Measurements from ENCODE around the gene C10orf90.

C10orf90 gene

GRCh38 chr10:126392068-126392467, 278.4 kb downstream of the C10orf90 start:
- H3K27me3 ChIP-seq (ENCODE audit: insufficient read depth, low read depth), result no peaks in the 10 kb centered on the region
- H3K4me2 ChIP-seq, result no peak overlapping the region
- H4K20me1 ChIP-seq (ENCODE audit: insufficient read depth), result no peaks in the 10 kb centered on the region
- H3K27ac ChIP-seq, result no peak overlapping the region
- H3K4me1 ChIP-seq (ENCODE audit: low read depth, poor library complexity, severe bottlenecking), result no peaks in the 10 kb centered on the region
- no peak overlapping the region for H3K4me3 ChIP-seq (IDR thresholded peaks at IDR 0.05; ENCODE audit: insufficient read depth, low read depth, low read length)
- no peaks in the 10 kb centered on the region for H3K36me3 ChIP-seq (ENCODE audit: insufficient read depth)
- no peak overlapping the region for H2AFZ ChIP-seq (ENCODE audit: low read depth)
- no peaks in the 10 kb centered on the region for H3K79me2 ChIP-seq (ENCODE audit: insufficient read depth, low read depth)
- H3K9ac ChIP-seq, result no peak overlapping the region
- no peak for TF ChIP-seq CTCF (conservative IDR thresholded peaks at IDR 0.05; ENCODE audit: low read depth, low read length)

- H3K36me3 ChIP-seq (ENCODE audit: insufficient read depth), result no peaks in the 10 kb centered on the region
- H2AFZ ChIP-seq (ENCODE audit: low read depth), result no peak overlapping the region
- TF ChIP-seq CTCF (conservative IDR thresholded peaks at IDR 0.05; ENCODE audit: low read depth, low read length), result no peak
- H3K4me1 ChIP-seq (ENCODE audit: low read depth, poor library complexity, severe bottlenecking), result no peaks in the 10 kb centered on the region
- no peak overlapping the region for H3K4me2 ChIP-seq
- H3K9ac ChIP-seq, result no peak overlapping the region
- no peaks in the 10 kb centered on the region for H3K79me2 ChIP-seq (ENCODE audit: insufficient read depth, low read depth)
- no peak overlapping the region for H3K4me3 ChIP-seq (IDR thresholded peaks at IDR 0.05; ENCODE audit: insufficient read depth, low read depth, low read length)
- no peaks in the 10 kb centered on the region for H4K20me1 ChIP-seq (ENCODE audit: insufficient read depth)
- no peaks in the 10 kb centered on the region for H3K27me3 ChIP-seq (ENCODE audit: insufficient read depth, low read depth)
- no peak overlapping the region for H3K27ac ChIP-seq
These were observed 279.2 kb downstream of the C10orf90 start for GRCh38 chr10:126391192-126391885.

GRCh38 chr10:126390324-126390723, 280.2 kb downstream of the C10orf90 start:
- Histone ChIP-seq H3K36me3 (ENCODE audit: insufficient read depth) (no peaks in the 10 kb centered on the region), H3K27ac (no peak overlapping the region), H4K20me1 (ENCODE audit: insufficient read depth) (no peaks in the 10 kb centered on the region), H3K4me1 (ENCODE audit: low read depth, poor library complexity, severe bottlenecking) (no peaks in the 10 kb centered on the region), H3K9ac (no peak overlapping the region), H3K27me3 (ENCODE audit: insufficient read depth, low read depth) (no peaks in the 10 kb centered on the region), H3K79me2 (ENCODE audit: insufficient read depth, low read depth) (no peaks in the 10 kb centered on the region), H3K4me2 (no peak overlapping the region), H2AFZ (ENCODE audit: low read depth) (no peak overlapping the region), H3K4me3 (IDR thresholded peaks at IDR 0.05; ENCODE audit: insufficient read depth, low read depth, low read length) (no peak overlapping the region)
- no peak for TF ChIP-seq CTCF (conservative IDR thresholded peaks at IDR 0.05; ENCODE audit: low read depth, low read length)

- H3K9ac ChIP-seq, result no peak within 1 kb of the TSS
- no peak within 1 kb of the TSS for H3K27ac ChIP-seq
- H3K4me3 ChIP-seq (IDR thresholded peaks at IDR 0.05; ENCODE audit: insufficient read depth, low read depth, low read length), result no peak within 1 kb of the TSS
- H3K27me3 ChIP-seq (ENCODE audit: insufficient read depth, low read depth), result no peaks in the 10 kb centered on the region
- no peaks in the 10 kb centered on the region for H3K4me1 ChIP-seq (ENCODE audit: low read depth, poor library complexity, severe bottlenecking)
- no peak for TF ChIP-seq CTCF (conservative IDR thresholded peaks at IDR 0.05; ENCODE audit: low read depth, low read length)
- no peaks in the 10 kb centered on the region for H3K36me3 ChIP-seq (ENCODE audit: insufficient read depth)
- no peak within 1 kb of the TSS for H2AFZ ChIP-seq (ENCODE audit: low read depth)
- H3K4me2 ChIP-seq, result no peak within 1 kb of the TSS
- no peaks in the 10 kb centered on the region for H4K20me1 ChIP-seq (ENCODE audit: insufficient read depth)
- no peaks in the 10 kb centered on the region for H3K79me2 ChIP-seq (ENCODE audit: insufficient read depth, low read depth)
These were observed 282.3 kb downstream of the C10orf90 start, which contains the start of gene ADAM12 for GRCh38 chr10:126387931-126388911. Gene ADAM12 (minus strand): TSS chr10:126388477. CDS start chr10:126388145, 332 bp downstream.

Data from KMS-11 (cell line).